Measurements from ENCODE around the gene COA1. TPM values are rescaled to one million over a fixed set of nuclear protein-coding genes. Genes with fewer than 3 reads are reported as not detected.

COA1 gene
- total RNA-seq, 4 donors from 2014 or later = 38.5 to 64.0 (median 50.5) TPM

- no peak for TF ChIP-seq CTCF (IDR thresholded peaks at IDR 0.05; ENCODE audit: low read depth)
Observed at GRCh38 chr7:43760861-43761260, 31.5 kb upstream of the COA1 start.

GRCh38 chr7:43758822-43759683 is 29.7 kb upstream of the COA1 start:
- no peak for TF ChIP-seq CTCF (IDR thresholded peaks at IDR 0.05; ENCODE audit: low read depth)

GRCh38 chr7:43758029-43758821 is 28.9 kb upstream of the COA1 start, which contains the start of gene BLVRA:
TSS of gene BLVRA (plus strand) at chr7:43758680. CDS start at chr7:43771159, 12,479 bp downstream.
- no peak for TF ChIP-seq CTCF (IDR thresholded peaks at IDR 0.05; ENCODE audit: low read depth)

DNA sequence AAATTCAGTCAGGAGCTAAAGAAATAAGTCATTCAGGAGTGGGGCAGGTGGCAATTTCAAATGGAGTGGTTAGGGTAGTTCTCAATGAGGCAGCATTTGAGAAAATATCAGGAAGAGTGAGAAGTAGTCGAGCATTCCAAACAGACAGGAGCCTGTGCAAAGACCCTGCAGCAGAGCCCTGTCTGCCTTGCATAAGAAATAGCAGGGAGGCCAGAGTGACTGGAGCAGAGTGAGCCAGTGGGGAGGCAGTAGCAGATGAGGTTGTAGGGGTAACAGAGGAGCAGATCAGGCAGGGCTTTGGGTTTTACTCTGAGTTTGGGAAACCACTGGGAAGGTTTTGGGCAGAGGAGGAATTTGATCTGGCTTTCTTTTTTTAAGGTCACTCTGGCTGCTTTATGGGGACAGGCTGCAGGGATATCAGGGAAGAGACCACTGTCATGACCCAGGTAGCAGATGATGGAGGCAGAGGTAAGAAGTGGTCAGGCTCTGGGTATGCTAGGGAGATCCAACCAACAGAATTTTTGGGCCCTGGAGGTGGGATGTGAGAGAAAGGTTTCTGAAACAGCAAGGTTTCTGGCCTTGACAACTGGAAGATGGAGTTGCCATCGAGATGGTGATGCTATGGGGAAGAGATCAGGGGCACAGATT is 27.9 kb upstream of the COA1 start:
- no peak for TF ChIP-seq CTCF (IDR thresholded peaks at IDR 0.05; ENCODE audit: low read depth)

GRCh38 chr7:43756368-43757072 is 27.2 kb upstream of the COA1 start:
- TF ChIP-seq CTCF (IDR thresholded peaks at IDR 0.05; ENCODE audit: low read depth) = no peak

GRCh38 chr7:43754596-43754995 is 25.3 kb upstream of the COA1 start:
- TF ChIP-seq CTCF (IDR thresholded peaks at IDR 0.05; ENCODE audit: low read depth) = no peak

All from subcutaneous adipose tissue (tissue), 4 donors.